ENCODE data around the gene VKORC1.
A peak's percentile ranks its signal among the peaks of the same experiment; 100 is the strongest.
"Not testable (repeated sequence)": the region's sequence is repeated elsewhere in the genome, so short reads cannot be mapped to it uniquely, and the experiment has no call there.

The VKORC1 gene

GRCh38 chr16:31106509-31107464, 12.2 kb upstream of the VKORC1 start:
- no peak for DNase-seq

GRCh38 chr16:31105677-31106213, 11.1 kb upstream of the VKORC1 start:
- peak; percentile 87 for DNase-seq

- not testable (repeated sequence) for DNase-seq
Measured at GRCh38 chr16:31100876-31101641, 6.5 kb upstream of the VKORC1 start.

GRCh38 chr16:31099860-31100638, 5.5 kb upstream of the VKORC1 start:
- no peak for DNase-seq

GRCh38 chr16:31094088-31094423, 541 bp downstream of the VKORC1 start:
- DNase-seq = no peak

GRCh38 chr16:31093132-31093703, 1.4 kb downstream of the VKORC1 start:
- DNase-seq = no peak

GRCh38 chr16:31092330-31092729, 2.3 kb downstream of the VKORC1 start:
- DNase-seq = no peak

GRCh38 chr16:31090540-31090939, 4.1 kb downstream of the VKORC1 start:
- DNase-seq = no peak

GRCh38 chr16:31089199-31089598, 5.4 kb downstream of the VKORC1 start:
- DNase-seq = no peak

GRCh38 chr16:31088459-31089183, 6.0 kb downstream of the VKORC1 start, which contains the start of gene PRSS53:
Gene PRSS53 (minus strand): TSS chr16:31088943. CDS start chr16:31088809, 134 bp downstream.
- no peak for DNase-seq

GRCh38 chr16:31087971-31088370, 6.6 kb downstream of the VKORC1 start:
- no peak for DNase-seq

GRCh38 chr16:31087481-31087880, 7.1 kb downstream of the VKORC1 start:
- DNase-seq = no peak

- no peak for DNase-seq
Measured at GRCh38 chr16:31086629-31086906, 8.0 kb downstream of the VKORC1 start.

- no peak for DNase-seq
Measured at GRCh38 chr16:31085873-31086628, 8.5 kb downstream of the VKORC1 start.

- DNase-seq = no peak
Measured at GRCh38 chr16:31085411-31085810, 9.2 kb downstream of the VKORC1 start.

- no peak for DNase-seq
Measured at GRCh38 chr16:31084584-31085302, 9.9 kb downstream of the VKORC1 start.

- no peak for DNase-seq
Measured at GRCh38 chr16:31083981-31084380, 10.6 kb downstream of the VKORC1 start.

GRCh38 chr16:31083556-31083955, 11.0 kb downstream of the VKORC1 start:
- DNase-seq = no peak

- no peak for DNase-seq
Measured at GRCh38 chr16:31083081-31083480, 11.5 kb downstream of the VKORC1 start.

GRCh38 chr16:31082368-31083045, 12.1 kb downstream of the VKORC1 start:
- no peak for DNase-seq
